Osteoblast (primary cell): Measurements from ENCODE around the gene KRTAP19-2. TPM values are rescaled to one million over a fixed set of nuclear protein-coding genes. Genes with fewer than 3 reads are reported as not detected.
"Not testable (repeated sequence)": the region's sequence is repeated elsewhere in the genome, so short reads cannot be mapped to it uniquely, and the experiment has no call there.

ENCODE experiments used
- DNase-seq: peaks from one replicate; pipeline ENCODE4 v3.0.0; 2011; ENCODE audit warnings: low spot score, mixed read lengths; ENCODE audit not compliant: insufficient read length; ENCODE audit errors: missing footprints
- H2AFZ ChIP-seq: 2 replicates; pipeline ENCODE4 v1.6.0; 2011; ENCODE audit warnings: mild to moderate bottlenecking, low read length
- H3K27ac ChIP-seq: 2 replicates; pipeline ENCODE4 v1.5.1; 2011; ENCODE audit warnings: mild to moderate bottlenecking, low read depth, low read length, moderate library complexity
- H3K27me3 ChIP-seq: 2 replicates; pipeline ENCODE4 v1.6.0; 2012; ENCODE audit warnings: mild to moderate bottlenecking, control low read depth, inconsistent platforms, low read length, moderate library complexity; ENCODE audit not compliant: insufficient read depth
- H3K36me3 ChIP-seq: 2 replicates; pipeline ENCODE4 v1.5.1; 2011; ENCODE audit warnings: mild to moderate bottlenecking, low read length, control low read depth, moderate library complexity; ENCODE audit not compliant: insufficient read depth
- H3K4me1 ChIP-seq: 2 replicates; pipeline ENCODE4 v1.5.1; 2011; ENCODE audit warnings: mild to moderate bottlenecking, low read length, control low read depth, moderate library complexity; ENCODE audit not compliant: insufficient read depth
- H3K4me2 ChIP-seq: 2 replicates; pipeline ENCODE4 v1.6.0; 2011; ENCODE audit warnings: mild to moderate bottlenecking, low read length; ENCODE audit not compliant: insufficient read depth
- H3K4me3 ChIP-seq: fragments of 200-600 bp; sonication (generic); 3 replicates; pipeline ENCODE4 v1.5.1; 2012; ENCODE audit warnings: mild to moderate bottlenecking, low read length, inconsistent platforms; ENCODE audit not compliant: insufficient read depth
- H3K79me2 ChIP-seq: 2 replicates; pipeline ENCODE4 v1.6.0; 2012; ENCODE audit warnings: mild to moderate bottlenecking, low read length, control low read depth, inconsistent platforms; ENCODE audit not compliant: insufficient read depth
- H3K9me3 ChIP-seq: 2 replicates; pipeline ENCODE4 v1.5.1; 2011; ENCODE audit warnings: low read depth, low read length, control low read depth
- H4K20me1 ChIP-seq: 2 replicates; pipeline ENCODE4 v1.6.0; 2012; ENCODE audit warnings: mild to moderate bottlenecking, low read length, control low read depth; ENCODE audit not compliant: insufficient read depth
- total RNA-seq: library from RNA; depleted of rRNA; stranded (reverse); fragments of >200 nt; gene quantifications from 2 replicates; pipeline ENCODE4 v1.2.3, GENCODE V29; 2012
- TF ChIP-seq, protein P1 (sequence below): IDR thresholded peaks from 2 replicates; pipeline ENCODE4 v1.5.1; 2011; ENCODE audit warnings: mild to moderate bottlenecking, low read depth, low read length, moderate library complexity; ENCODE audit errors: extremely low read depth

KRTAP19-2 gene
- not detected in 2 replicates for total RNA-seq

DNA sequence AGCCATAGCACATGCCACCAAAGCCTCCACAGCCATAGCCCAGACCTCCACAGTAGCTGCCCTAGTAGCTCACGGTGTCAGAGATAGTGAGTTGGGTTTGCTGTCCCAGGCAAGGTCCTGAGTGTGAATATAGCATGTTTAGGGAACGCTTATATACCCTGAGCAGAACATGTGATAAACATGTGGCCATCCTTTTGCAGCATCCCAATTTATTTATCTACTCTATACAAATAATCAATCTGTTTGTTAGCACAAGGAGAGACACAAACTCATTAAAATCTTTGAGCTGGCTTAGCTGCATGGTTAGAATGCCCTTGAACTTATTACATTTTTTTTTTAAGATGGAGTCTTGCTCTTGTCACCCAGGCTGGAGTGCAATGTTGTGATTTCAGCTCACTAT is at the start of gene KRTAP19-2:
Gene KRTAP19-2, minus strand, starts transcription at position 101 of the 400 bp plus-strand sequence. Its CDS starts 88 bp downstream, at position 13.
- Histone ChIP-seq H3K4me3 (no peak within 1 kb of the TSS), H4K20me1 (no peaks in the 10 kb centered on the region), H3K36me3 (no peaks in the 10 kb centered on the region), H3K27ac (no peak within 1 kb of the TSS), H3K4me1 (no peaks in the 10 kb centered on the region), H3K9me3 (peaks cover 9% of the 10 kb centered on the region), H3K79me2 (no peaks in the 10 kb centered on the region), H3K27me3 (no peaks in the 10 kb centered on the region), H2AFZ (no peak within 1 kb of the TSS), H3K4me2 (no peak within 1 kb of the TSS)
- TF ChIP-seq, protein P1, sequence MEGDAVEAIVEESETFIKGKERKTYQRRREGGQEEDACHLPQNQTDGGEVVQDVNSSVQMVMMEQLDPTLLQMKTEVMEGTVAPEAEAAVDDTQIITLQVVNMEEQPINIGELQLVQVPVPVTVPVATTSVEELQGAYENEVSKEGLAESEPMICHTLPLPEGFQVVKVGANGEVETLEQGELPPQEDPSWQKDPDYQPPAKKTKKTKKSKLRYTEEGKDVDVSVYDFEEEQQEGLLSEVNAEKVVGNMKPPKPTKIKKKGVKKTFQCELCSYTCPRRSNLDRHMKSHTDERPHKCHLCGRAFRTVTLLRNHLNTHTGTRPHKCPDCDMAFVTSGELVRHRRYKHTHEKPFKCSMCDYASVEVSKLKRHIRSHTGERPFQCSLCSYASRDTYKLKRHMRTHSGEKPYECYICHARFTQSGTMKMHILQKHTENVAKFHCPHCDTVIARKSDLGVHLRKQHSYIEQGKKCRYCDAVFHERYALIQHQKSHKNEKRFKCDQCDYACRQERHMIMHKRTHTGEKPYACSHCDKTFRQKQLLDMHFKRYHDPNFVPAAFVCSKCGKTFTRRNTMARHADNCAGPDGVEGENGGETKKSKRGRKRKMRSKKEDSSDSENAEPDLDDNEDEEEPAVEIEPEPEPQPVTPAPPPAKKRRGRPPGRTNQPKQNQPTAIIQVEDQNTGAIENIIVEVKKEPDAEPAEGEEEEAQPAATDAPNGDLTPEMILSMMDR = no peak
- DNase-seq = no peak

GRCh38 chr21:30518876-30519275 is 31.6 kb upstream of the KRTAP19-2 start:
- DNase-seq = no peak
- Histone ChIP-seq H4K20me1 (no peaks in the 10 kb centered on the region), H3K9me3 (no peaks in the 10 kb centered on the region), H3K27me3 (no peaks in the 10 kb centered on the region), H3K79me2 (no peaks in the 10 kb centered on the region), H2AFZ (no peak overlapping the region), H3K27ac (no peak overlapping the region), H3K4me1 (no peaks in the 10 kb centered on the region), H3K4me2 (no peak overlapping the region), H3K4me3 (no peak overlapping the region), H3K36me3 (no peaks in the 10 kb centered on the region)
- TF ChIP-seq, protein P1 = no peak

GRCh38 chr21:30515681-30516080 is 28.4 kb upstream of the KRTAP19-2 start:
- H3K27ac ChIP-seq = no peak overlapping the region
- H2AFZ ChIP-seq = no peak overlapping the region
- no peak for DNase-seq
- H3K27me3 ChIP-seq = no peaks in the 10 kb centered on the region
- no peaks in the 10 kb centered on the region for H3K4me1 ChIP-seq
- H3K9me3 ChIP-seq = no peaks in the 10 kb centered on the region
- TF ChIP-seq, protein P1 = no peak
- H3K79me2 ChIP-seq = no peaks in the 10 kb centered on the region
- H3K36me3 ChIP-seq = no peaks in the 10 kb centered on the region
- H3K4me3 ChIP-seq = no peak overlapping the region
- no peaks in the 10 kb centered on the region for H4K20me1 ChIP-seq
- H3K4me2 ChIP-seq = no peak overlapping the region

DNA sequence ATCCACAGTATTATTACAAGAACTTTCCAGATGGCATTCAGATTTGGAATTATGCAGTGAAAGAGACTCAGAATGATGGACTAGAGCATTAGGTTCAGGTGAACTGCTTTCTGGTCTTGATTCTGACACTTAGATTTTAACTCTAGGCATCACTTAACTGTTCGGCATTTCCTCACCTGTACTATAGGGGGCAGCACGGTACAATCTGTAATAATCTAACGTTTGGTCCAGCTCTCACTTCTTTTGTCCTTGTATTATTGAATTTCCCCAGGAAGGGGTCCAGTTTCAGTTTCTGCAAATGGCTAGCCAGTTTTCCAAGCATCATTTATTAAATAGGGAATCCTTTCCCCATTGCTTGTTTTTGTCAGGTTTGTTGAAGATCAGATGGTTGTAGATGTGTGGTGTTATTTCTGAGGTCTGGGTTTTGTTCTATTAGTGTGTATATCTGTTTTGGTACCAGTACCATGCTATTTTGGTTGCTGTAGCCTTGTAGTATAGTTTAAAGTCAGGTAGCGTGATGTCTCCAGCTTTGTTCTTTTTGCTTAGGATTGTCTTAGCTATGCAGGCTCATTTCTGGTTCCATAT is 18.5 kb upstream of the KRTAP19-2 start:
- not testable (repeated sequence) for H3K27me3 ChIP-seq, H2AFZ ChIP-seq, H3K4me3 ChIP-seq, H4K20me1 ChIP-seq, H3K9me3 ChIP-seq, H3K27ac ChIP-seq, H3K36me3 ChIP-seq, H3K4me2 ChIP-seq, DNase-seq, H3K79me2 ChIP-seq, H3K4me1 ChIP-seq
